Articular chondrocyte of knee joint (primary cell): ENCODE measurements around the gene ENTHD1. TPM values are rescaled to one million over a fixed set of nuclear protein-coding genes. Genes with fewer than 3 reads are reported as not detected.

Experiments used
- small RNA-seq: library from RNA; depleted of rRNA; stranded (forward); fragments of <200 nt; gene quantifications from one replicate; pipeline ENCODE3, GENCODE V24; 2012
- total RNA-seq: library from RNA; depleted of rRNA; stranded (reverse); fragments of >200 nt; gene quantifications from 2 replicates; pipeline ENCODE4 v1.2.3, GENCODE V29; 2012

The ENTHD1 gene, protein sequence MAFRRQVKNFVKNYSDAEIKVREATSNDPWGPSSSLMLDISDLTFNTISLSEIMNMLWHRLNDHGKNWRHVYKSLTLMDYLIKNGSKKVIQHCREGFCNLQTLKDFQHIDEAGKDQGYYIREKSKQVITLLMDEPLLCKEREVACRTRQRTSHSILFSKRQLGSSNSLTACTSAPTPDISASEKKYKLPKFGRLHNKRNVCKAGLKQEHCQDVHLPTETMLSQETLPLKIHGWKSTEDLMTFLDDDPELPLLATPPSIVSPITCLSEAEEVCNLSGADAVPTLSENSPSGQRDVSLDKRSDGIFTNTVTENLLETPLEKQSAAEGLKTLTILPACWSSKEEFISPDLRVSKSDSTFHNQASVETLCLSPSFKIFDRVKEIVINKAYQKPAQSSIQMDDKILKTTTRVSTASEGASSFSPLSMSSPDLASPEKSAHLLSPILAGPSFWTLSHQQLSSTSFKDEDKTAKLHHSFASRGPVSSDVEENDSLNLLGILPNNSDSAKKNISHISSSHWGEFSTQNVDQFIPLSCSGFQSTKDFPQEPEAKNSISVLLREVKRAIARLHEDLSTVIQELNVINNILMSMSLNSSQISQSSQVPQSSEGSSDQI
- under 0.01 TPM in 1 of 2 replicates, not detected in the other for total RNA-seq

DNA sequence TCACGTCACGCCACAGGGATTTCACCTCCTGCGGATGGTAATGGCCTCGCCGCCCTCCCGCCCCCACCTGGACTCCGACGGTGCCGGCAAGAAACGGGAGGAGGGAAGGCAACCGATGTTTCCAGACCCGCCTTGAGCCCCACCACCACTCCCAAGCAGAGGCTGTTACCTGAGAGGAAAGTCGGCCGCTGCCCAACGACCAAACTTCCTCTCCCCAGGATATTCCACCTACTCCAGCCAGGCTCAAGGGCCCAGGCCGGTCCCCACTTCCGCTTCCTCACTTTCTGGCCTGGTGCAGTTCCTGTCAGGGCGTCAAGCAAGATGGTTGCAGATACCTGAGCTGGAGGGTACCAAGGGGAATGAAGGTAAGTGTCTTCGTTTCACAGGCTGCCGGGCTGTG is at the start of gene ENTHD1:
TSS of gene ENTHD1 (minus strand) at position 235 of the 400 bp plus-strand sequence. CDS start 6,012 bp downstream, outside the sequence.

DNA sequence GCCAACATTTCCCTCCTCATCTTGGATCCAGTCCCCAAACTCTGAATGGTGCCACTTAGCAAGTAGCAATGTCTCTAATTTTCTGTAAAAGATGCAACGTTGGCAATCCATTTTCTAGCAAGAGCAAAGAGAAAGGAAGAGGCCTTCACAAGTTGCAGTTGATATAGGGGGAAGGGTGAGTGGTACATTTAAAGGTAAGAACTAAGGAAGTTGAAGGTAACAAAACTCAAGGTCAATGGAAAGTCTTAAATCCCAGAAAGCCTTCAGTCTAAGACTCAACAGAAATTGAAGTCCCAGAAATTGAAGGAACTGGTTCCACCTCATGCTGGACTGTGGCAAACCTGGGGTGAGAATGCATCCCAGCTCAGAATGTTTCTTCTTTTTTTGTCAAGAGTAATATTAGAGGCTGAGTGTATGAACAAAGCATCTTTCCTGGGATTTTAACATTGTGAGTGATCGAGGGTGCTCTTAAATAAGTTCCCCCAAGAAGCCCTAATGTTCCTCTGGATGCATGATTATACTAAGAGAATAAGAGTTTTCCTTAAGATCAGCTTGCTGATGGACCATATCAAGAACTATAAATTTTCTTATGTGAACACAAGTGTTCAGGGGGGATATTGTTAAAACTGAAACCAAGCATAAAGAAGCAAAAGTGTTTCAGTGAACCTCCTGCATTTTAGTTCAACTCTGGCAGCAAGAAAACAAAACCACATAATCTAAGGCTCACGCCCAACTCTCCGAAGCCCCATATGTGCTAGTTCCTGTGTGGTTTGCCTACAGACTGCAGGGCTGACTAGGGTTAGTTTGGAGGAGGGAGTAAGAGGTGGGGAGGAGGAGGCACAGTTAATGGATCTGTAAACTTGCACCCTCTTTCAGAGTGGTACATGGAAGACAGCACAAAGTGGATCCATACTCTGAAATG is 7.0 kb upstream of the ENTHD1 start, which contains the start of gene GRAP2:
TSS of gene GRAP2 (plus strand) at position 779 of the 922 bp plus-strand sequence. CDS start 46,023 bp downstream, outside the sequence.

Small RNA genes lying within 50 kb of the gene (small RNA-seq; reads per million reads assigned to genes)
- gene RN7SKP210: not detected

Other genes with a start within 250 kb of the ENTHD1 start
- gene GRAP2, start 7.3 kb upstream of the ENTHD1 start, total RNA-seq: not detected in 2 replicates
- not detected in 2 replicates for gene TMA7B, start 66.6 kb upstream of the ENTHD1 start, total RNA-seq
- gene FAM83F, start 101.2 kb upstream of the ENTHD1 start, total RNA-seq: not detected in 2 replicates